HG03097 (cell line): ENCODE results near the gene SHANK1.

ENCODE experiments used
- ATAC-seq: cut with Tn5 transposase; IDR thresholded peaks from one replicate; pipeline ENCODE4 v1.9.1; 2021; ENCODE audit not compliant: unreplicated experiment, low FRiP score

SHANK1 gene

DNA sequence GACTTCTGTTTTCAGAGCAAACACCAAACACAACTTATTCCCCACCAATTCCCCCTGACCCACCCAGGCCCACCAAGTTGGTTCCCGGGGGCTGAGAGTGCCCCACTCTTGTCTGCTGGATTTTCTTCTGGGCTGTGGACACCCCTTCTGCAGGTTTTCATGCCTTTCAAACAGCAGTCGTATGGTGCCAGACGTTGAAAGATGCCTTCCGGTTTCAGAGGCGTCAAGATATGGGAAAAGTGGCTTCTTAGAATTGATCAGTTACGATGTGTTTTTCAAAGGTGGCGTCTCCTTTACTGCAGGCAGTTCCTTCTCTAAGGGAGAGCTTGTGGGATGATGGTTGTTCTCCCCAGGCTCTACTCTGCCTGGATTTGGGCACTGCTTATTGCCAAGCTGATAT, 16.3 kb upstream of the SHANK1 start:
- ATAC-seq: no peak

GRCh38 chr19:50729894-50730293, 10.3 kb upstream of the SHANK1 start:
- no peak for ATAC-seq

- ATAC-seq: no peak
Measured at GRCh38 chr19:50728084-50728737, 8.6 kb upstream of the SHANK1 start.

DNA sequence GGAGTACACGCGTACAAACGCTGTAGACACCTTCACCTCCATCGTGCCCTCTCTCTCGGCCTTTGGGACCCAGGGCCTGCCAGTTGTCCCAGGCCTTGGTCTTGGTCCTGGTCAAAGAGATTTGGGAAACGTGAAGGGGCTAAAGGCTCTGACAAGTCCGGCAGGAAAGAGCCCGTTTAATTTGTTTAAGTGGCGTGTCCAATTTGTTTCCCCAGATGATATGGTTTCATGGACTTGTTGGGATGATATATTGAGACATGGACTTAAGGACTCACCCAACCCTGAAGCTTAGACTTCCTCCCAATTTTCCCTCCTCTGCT, 6.3 kb upstream of the SHANK1 start:
- no peak for ATAC-seq

- no peak for ATAC-seq
Measured at GRCh38 chr19:50725218-50725910, 5.8 kb upstream of the SHANK1 start.

- ATAC-seq: peak; percentile 80
Measured at GRCh38 chr19:50724522-50725217, 5.1 kb upstream of the SHANK1 start.

GRCh38 chr19:50723735-50724521, 4.3 kb upstream of the SHANK1 start:
- ATAC-seq: no peak

DNA sequence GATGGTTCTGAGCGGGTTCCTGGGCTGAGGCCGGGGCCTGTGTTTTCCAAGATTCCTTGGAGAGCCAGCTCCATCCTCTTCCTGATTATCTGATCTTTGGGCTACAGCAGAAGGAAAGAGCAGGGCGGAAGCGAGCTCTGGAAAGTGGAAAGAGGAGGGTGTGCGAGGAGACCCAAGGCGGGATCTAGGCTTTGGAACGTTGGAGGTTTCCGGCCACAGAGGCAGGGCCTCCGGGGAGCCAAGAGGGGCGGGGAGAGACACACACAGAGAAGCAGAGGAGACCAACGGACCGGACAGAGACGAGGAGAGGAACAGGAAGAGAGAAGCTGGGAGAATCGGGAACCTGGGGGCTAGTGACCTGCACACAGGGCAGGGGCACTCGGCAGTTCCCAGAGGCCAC, 3.5 kb upstream of the SHANK1 start, which contains the start of gene CLEC11A:
Gene CLEC11A (plus strand): TSS at position 296 of the 400 bp plus-strand sequence. CDS start 162 bp downstream, outside the sequence.
- no peak for ATAC-seq

GRCh38 chr19:50722201-50723013, 2.8 kb upstream of the SHANK1 start:
- ATAC-seq: no peak

GRCh38 chr19:50721441-50722137, 2.0 kb upstream of the SHANK1 start:
- ATAC-seq: no peak

DNA sequence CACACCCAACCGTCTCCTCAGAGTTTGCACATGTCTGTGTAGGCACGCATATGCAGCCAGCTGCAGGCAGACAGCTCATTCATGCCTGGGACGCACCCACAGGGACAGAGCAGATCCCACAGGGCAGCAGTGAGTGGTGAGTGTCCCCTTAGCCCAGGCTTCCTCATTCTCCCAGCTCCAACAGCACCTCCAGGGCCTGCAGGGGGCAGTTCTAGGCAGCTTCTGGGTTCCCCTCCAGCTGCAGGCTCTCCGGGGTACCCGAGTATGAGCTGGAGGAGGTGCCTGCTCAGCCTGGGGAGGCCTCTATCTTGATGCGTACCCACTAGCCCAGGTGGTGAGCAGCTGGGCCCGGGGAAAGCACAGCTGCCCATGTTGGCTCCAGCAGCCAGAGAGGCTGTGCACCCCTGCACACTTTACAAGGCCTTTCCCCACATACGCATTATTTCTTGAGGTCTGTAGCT, 1.3 kb upstream of the SHANK1 start:
- ATAC-seq: no peak

DNA sequence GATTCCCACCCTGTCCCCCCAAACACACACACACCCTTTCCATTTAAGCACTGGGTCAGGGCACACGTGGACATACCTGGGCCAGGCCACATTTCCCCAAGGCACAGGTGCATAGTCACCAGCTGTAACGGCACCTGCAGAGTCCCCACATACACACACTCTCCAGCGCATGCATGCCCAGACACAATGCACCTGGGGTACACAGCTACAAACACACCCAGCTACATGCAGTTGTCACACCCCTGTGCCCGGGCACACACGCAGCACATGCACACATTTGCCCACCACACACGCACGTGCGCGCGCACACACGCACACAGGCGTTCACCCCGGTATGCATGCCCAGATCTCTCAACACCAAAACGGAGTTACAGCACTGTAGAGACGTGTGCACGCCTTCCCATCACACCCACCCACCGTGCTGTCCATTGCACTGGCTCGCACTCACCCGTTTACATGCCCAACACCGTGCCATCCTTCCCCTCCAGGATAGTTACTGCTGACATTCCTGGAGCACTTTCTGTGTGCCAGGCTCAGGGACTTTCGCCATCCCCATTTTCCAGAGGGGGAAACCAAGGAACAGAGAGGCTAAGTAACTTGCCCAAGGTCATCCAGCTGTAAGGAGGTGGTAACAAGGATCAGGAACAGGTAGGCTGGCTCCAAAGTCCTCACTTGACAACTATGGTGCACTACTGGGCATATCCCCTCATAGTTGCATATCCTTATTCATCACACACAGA, 749 bp upstream of the SHANK1 start:
- ATAC-seq: no peak

DNA sequence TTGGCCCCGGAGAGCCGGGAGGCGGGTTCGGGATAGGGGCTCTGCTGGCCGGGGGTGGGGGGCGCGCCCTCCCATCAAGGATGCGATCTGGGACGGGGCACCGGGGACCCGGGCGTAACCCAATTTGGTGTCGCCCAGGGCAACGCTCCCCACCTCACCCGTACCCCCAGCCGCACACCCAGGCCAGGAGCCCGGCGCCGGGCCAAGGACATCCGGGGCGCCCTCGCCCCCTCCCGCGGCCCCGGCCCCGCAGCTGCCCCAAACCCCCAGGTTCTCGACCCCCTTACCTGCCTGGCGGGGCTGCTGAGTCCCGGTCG, 525 bp downstream of the SHANK1 start:
- no peak for ATAC-seq

GRCh38 chr19:50718255-50719118, 1.1 kb downstream of the SHANK1 start:
- ATAC-seq: no peak

GRCh38 chr19:50717891-50718254, 1.7 kb downstream of the SHANK1 start:
- no peak for ATAC-seq

DNA sequence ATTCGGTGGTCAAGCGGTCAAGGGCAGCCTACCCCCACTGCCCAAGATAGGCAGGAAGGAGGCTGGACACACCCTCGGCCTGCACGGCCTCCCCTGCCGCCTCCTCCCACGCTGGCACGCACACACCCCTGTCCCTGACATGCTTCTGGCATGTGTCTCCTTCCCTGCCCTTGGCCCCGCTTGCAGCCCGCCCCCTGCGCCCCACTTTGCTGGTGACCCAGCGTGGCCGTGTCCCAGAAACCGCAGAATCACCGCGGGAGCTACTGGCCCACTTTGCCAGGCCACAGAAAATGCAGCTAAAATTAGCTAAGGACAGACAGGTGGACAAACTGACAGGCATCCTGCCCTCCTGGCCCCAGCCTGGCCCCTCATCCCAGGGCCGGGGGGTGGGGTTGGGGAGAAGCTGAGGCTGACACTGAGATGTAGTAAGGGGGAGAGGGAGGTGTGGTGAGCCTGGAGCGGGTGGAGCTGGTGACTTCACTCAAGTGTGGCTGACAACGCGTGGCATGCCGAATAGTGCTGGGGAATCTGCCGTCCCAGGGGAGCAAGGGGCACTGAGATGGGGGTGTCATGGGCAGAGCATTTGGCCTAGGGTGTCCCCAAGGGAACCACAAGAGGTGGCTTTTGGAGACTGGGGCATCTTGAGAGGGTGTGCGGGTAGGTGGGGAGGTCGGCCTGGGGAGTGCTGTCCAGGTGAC, 2.4 kb downstream of the SHANK1 start:
- ATAC-seq: no peak

GRCh38 chr19:50716178-50717025, 3.2 kb downstream of the SHANK1 start:
- ATAC-seq: no peak
